Measurements from ENCODE around the gene COL4A2.

Gene COL4A2

DNA sequence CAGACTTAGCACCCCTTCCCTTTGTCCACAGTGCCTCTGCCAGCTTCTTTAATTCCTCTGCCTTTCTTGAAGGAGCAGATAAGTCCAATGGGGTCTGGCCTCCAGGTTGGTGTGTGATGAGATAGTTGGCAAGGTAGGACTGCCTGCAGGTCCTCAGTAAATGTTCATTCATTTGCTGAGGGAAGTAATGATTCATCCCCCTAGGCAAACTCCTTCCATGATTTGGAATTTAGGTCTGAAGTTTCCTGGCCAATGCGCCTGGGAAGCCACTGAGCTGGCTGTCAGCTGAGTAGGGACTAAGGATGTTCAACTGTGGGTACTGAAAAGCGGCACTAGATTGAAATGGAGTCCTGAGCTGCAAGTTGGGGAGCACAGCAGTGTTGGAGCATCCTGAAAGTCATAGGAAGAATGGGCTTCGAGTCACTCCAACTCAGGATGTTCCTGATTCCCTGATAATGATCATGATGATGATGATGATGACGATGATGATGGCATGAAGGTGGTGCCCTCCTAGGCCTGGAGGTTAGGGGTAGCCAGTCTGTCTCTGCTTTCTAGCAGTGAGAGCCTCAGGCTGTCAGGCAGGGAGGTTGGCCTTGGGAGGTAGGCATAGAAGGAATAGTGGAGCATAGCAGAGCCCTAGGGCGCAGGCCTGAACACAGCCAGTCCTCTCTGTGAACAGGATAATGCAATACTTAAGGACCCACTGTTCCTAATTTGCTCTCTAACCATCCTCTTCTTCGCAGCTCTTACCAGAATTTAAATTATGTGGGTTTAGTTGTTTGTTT, 44.7 kb downstream of the COL4A2 start:
- H3K36me3 ChIP-seq (ENCODE audit: control insufficient read depth, insufficient read depth, low read length): no peaks in the 10 kb centered on the region

DNA sequence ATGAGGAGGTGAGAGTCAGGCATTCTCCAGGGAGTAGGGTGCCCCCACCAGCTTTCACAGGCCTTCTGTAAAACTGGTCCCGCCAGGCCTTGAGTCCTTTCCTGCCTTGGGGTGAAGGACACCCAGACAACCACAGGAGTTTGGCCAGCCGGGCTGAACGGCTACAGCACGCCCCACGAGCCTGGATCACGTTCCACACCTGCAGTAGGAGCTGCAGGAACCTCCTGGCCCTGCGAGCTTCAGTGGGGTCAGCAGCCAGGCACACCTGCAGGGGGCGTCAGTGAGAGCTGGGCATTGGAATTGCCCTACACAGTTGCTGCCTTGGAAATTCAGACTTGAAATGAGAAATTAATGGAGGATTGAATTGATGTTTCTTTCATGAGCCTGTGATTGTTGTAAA, 45.7 kb downstream of the COL4A2 start:
- no peaks in the 10 kb centered on the region for H3K36me3 ChIP-seq (ENCODE audit: control insufficient read depth, insufficient read depth, low read length)
- peaks cover 9% of the 10 kb centered on the region for H3K4me1 ChIP-seq (ENCODE audit: control insufficient read depth, insufficient read depth, low read length)
- H3K9ac ChIP-seq (ENCODE audit: low read depth, low read length): no peak overlapping the region
- H3K9me3 ChIP-seq (ENCODE audit: control insufficient read depth, insufficient read depth, low read length): no peaks in the 10 kb centered on the region
- H3K27me3 ChIP-seq (ENCODE audit: control insufficient read depth, insufficient read depth, low read length): no peaks in the 10 kb centered on the region
- H3K4me3 ChIP-seq (ENCODE audit: low read depth, low read length): no peak overlapping the region

More for the DNA sequence above, 44.7 kb downstream of the COL4A2 start:
- Histone ChIP-seq H3K9me3 (ENCODE audit: control insufficient read depth, insufficient read depth, low read length) (no peaks in the 10 kb centered on the region), H3K4me1 (ENCODE audit: control insufficient read depth, insufficient read depth, low read length) (peaks cover 9% of the 10 kb centered on the region), H3K27me3 (ENCODE audit: control insufficient read depth, insufficient read depth, low read length) (no peaks in the 10 kb centered on the region), H3K4me3 (ENCODE audit: low read depth, low read length) (no peak overlapping the region), H3K9ac (ENCODE audit: low read depth, low read length) (no peak overlapping the region)

DNA sequence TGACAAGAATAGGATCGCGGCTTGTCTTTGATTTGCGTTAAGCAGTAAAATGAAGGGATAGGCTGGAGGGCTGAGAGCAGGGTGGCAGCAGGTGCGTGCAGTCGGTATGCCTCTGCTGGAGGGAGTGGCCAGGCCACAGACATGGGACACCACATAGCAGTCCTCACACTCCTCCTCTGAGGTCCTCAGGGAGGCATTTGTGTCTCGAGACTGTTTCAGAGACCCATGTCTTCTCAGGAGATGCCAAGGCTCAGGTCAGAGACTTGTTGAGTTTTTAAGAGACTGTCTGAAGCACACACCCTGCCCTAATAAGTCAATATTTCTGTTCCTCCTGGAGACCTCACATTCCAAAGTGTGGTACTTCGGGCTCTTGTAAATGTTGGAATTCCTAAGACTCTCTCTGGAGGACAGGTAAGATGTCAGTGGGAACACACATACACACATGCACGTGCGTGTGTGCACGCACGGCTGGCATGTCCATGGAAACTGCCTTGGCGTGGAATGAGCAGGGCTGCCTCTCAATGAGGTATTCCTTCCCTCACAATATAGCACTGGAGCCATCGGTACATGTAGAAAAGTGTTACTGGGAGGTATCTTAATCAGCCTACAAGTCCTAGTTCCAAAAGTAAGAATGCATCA, 46.4 kb downstream of the COL4A2 start:
- H3K36me3 ChIP-seq (ENCODE audit: control insufficient read depth, insufficient read depth, low read length): no peaks in the 10 kb centered on the region
- no peak overlapping the region for H3K9ac ChIP-seq (ENCODE audit: low read depth, low read length)
- H3K4me1 ChIP-seq (ENCODE audit: control insufficient read depth, insufficient read depth, low read length): peaks cover 9% of the 10 kb centered on the region
- no peak overlapping the region for H3K4me3 ChIP-seq (ENCODE audit: low read depth, low read length)
- no peaks in the 10 kb centered on the region for H3K27me3 ChIP-seq (ENCODE audit: control insufficient read depth, insufficient read depth, low read length)
- H3K9me3 ChIP-seq (ENCODE audit: control insufficient read depth, insufficient read depth, low read length): no peaks in the 10 kb centered on the region

DNA sequence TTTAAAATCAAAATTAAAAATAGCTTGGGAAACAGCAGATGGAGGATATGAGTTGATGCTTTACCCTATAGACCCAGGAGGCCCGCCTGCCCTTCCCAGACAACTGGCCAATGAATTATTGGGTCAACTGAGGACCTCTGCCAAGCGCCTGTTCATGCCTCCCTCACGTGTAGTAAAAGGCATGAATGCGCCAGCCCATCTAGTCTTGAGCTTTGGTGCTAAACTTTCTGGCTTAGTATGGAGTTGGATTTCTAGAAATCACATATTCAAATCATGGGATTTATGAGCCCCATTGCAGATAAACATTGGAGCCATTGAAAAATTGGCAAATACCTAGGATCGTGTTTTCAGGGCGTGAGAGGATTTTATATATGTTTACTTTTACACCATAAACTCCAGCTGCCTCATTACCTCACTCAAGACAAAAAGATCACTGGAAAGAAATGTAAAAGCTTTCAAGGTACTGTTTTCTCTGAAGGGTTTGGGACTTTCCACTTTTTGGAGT, 47.1 kb downstream of the COL4A2 start:
- Histone ChIP-seq H3K4me3 (ENCODE audit: low read depth, low read length) (no peak overlapping the region), H3K4me1 (ENCODE audit: control insufficient read depth, insufficient read depth, low read length) (peaks cover 9% of the 10 kb centered on the region), H3K27me3 (ENCODE audit: control insufficient read depth, insufficient read depth, low read length) (no peaks in the 10 kb centered on the region), H3K9me3 (ENCODE audit: control insufficient read depth, insufficient read depth, low read length) (no peaks in the 10 kb centered on the region), H3K9ac (ENCODE audit: low read depth, low read length) (no peak overlapping the region), H3K36me3 (ENCODE audit: control insufficient read depth, insufficient read depth, low read length) (no peaks in the 10 kb centered on the region)

DNA sequence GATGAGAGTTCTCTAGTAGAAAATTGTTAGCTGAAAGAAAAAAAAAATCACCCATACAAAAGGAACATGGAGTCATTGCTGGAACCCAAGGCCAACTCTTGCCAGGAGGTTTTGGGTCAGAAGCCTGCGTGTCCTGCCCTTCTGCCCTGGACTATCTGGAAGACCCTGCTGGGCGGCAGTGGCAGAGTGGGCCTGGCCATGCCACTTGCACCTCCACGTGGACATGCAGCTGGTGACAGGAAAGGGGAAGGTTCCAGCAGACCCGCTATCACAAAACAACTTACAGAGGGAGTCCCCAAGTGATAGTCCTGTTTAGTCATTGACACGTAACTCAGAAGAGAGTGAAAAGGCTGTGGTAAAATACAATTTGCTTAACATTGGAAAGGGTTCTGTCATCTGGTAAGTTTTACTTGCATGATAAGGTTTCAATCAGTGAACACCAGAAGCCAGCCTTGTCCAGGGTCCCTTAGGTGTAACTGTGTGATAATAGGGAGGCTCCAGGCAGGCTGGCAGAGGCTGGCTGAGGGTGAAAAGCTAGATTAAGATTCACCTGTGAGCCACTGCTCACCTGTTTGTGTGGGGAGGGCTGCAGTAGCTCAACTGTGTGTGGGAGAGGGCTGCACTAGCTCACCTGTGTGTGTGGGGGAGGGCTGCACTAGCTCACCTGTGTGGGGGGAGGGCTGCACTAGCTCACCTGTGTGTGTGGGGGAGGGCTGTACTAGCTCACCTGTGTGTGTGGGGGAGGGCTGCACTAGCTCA, 47.8 kb downstream of the COL4A2 start:
- H3K27me3 ChIP-seq (ENCODE audit: control insufficient read depth, insufficient read depth, low read length): no peaks in the 10 kb centered on the region
- H3K36me3 ChIP-seq (ENCODE audit: control insufficient read depth, insufficient read depth, low read length): no peaks in the 10 kb centered on the region
- no peak overlapping the region for H3K4me3 ChIP-seq (ENCODE audit: low read depth, low read length)
- peak overlapping the region; percentile 37 for H3K9ac ChIP-seq (ENCODE audit: low read depth, low read length)
- no peaks in the 10 kb centered on the region for H3K9me3 ChIP-seq (ENCODE audit: control insufficient read depth, insufficient read depth, low read length)
- H3K4me1 ChIP-seq (ENCODE audit: control insufficient read depth, insufficient read depth, low read length): peaks cover 9% of the 10 kb centered on the region

DNA sequence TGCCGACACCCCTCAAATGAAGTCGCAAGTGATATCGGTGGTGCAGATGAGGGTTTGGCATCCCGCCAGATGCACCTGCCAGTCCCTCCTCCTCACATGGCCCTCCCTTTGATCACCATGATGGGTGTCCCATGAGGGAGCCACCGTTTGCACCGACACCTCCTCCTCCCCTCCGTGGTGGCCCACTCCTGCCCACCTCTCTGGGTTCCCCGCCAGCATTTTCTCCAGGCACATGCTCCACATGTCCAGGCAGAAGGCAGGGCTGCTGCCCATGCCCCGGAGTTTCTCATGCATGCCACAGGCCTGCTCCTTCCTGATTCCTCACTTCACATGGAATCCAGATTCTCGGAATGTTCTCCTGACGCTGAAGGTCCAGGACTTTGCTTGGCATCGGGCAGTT, 49.3 kb downstream of the COL4A2 start:
- no peak overlapping the region for H3K4me3 ChIP-seq (ENCODE audit: low read depth, low read length)
- H3K27me3 ChIP-seq (ENCODE audit: control insufficient read depth, insufficient read depth, low read length): no peaks in the 10 kb centered on the region
- no peak overlapping the region for H3K9ac ChIP-seq (ENCODE audit: low read depth, low read length)
- H3K36me3 ChIP-seq (ENCODE audit: control insufficient read depth, insufficient read depth, low read length): peaks cover under 1% of the 10 kb centered on the region
- H3K4me1 ChIP-seq (ENCODE audit: control insufficient read depth, insufficient read depth, low read length): peaks cover 9% of the 10 kb centered on the region
- H3K9me3 ChIP-seq (ENCODE audit: control insufficient read depth, insufficient read depth, low read length): no peaks in the 10 kb centered on the region

DNA sequence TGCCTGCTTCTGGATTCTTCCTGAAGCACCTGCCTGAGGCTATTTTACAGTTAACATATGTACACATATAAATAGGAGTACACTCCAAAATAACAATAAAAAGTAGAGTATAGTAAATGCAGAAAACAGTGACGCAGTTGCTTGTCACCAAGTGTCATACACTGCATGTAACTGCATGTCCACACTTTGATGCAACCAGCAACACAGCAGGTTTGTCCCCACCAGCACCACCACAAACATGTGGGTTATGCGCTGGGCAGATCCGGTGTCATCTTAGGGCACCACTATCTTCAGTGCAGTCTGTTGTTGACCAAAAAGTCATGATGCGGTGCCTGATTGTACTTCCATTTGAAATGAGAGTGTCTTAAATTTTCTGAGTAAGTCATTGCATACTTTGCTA, 51.3 kb downstream of the COL4A2 start:
- H3K9me3 ChIP-seq (ENCODE audit: control insufficient read depth, insufficient read depth, low read length): no peaks in the 10 kb centered on the region
- H3K4me3 ChIP-seq (ENCODE audit: low read depth, low read length): no peak overlapping the region
- peaks cover 4% of the 10 kb centered on the region for H3K36me3 ChIP-seq (ENCODE audit: control insufficient read depth, insufficient read depth, low read length)
- H3K4me1 ChIP-seq (ENCODE audit: control insufficient read depth, insufficient read depth, low read length): peaks cover 9% of the 10 kb centered on the region
- no peak overlapping the region for H3K9ac ChIP-seq (ENCODE audit: low read depth, low read length)
- no peaks in the 10 kb centered on the region for H3K27me3 ChIP-seq (ENCODE audit: control insufficient read depth, insufficient read depth, low read length)

DNA sequence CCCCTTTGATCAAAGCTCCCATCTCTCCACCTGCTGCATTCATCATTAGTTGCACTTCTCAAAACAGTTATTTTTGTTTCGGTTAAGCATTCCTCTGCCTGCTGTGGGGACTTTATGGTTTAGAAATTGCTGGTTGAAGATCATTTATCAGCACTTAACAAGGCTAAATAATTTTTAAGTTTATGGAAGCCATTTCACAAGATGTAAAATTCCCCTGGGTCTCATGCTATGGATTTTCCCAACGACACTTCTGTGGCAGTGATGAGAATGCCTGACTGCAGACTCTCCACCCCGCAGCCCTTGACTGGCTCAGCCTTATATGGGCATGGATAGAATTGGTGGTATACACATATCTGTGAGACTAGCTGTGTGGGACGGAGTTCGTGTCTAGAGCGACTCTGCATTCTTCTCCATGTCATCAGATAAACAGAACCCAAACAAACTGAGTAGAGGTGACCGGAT, 52.8 kb downstream of the COL4A2 start:
- Histone ChIP-seq H3K36me3 (ENCODE audit: control insufficient read depth, insufficient read depth, low read length) (peaks cover 4% of the 10 kb centered on the region), H3K27me3 (ENCODE audit: control insufficient read depth, insufficient read depth, low read length) (no peaks in the 10 kb centered on the region), H3K9me3 (ENCODE audit: control insufficient read depth, insufficient read depth, low read length) (no peaks in the 10 kb centered on the region), H3K4me3 (ENCODE audit: low read depth, low read length) (no peak overlapping the region), H3K9ac (ENCODE audit: low read depth, low read length) (no peak overlapping the region), H3K4me1 (ENCODE audit: control insufficient read depth, insufficient read depth, low read length) (peaks cover 5% of the 10 kb centered on the region)

DNA sequence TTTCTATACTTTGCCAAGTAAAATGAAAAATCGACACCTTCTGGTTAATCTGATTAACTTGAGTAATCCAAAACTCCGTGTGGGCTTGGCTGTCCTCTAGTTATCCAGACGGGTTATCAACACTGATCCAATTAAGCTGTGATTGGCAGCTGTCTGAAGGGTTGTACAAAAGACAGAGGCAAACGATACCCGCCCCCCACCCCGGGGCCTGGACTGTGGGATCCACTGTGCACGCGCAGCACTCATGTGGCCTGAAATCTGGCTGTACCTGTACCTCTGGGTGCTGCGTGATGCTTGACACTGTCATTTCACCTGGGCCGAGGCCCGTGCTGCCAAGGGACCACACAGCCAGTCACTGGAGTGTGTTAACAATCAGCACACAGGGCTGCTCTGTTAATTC, 53.5 kb downstream of the COL4A2 start:
- Histone ChIP-seq H3K9ac (ENCODE audit: low read depth, low read length) (no peak overlapping the region), H3K4me3 (ENCODE audit: low read depth, low read length) (no peak overlapping the region), H3K36me3 (ENCODE audit: control insufficient read depth, insufficient read depth, low read length) (peaks cover 4% of the 10 kb centered on the region), H3K9me3 (ENCODE audit: control insufficient read depth, insufficient read depth, low read length) (no peaks in the 10 kb centered on the region), H3K4me1 (ENCODE audit: control insufficient read depth, insufficient read depth, low read length) (peaks cover 3% of the 10 kb centered on the region), H3K27me3 (ENCODE audit: control insufficient read depth, insufficient read depth, low read length) (no peaks in the 10 kb centered on the region)

DNA sequence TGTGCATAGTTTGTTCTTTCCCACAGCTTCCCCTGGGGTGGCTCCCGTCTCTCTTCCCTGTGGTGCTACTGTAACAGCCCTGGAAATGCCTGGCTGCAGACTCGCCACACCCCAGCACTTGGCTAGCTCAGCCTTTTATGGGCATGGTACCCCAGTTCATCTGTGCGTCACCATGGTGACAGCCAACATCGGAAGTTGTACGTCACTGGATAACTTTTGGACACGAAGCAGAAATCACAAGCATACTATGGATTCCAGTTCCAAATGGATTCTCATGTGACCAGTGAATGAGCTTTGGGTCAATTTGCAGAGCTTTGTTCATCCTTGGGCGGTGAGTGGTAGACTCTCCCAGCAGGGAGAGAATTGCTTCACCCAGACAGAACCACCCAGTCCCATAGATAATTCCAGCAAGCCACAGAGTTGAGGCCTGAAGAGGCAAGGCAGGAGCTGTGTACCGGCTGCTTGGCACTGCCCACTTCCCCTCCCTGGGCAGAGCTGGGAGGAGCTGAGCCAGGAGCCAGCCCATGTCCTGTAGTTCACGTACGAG, 54.4 kb downstream of the COL4A2 start:
- H3K4me3 ChIP-seq (ENCODE audit: low read depth, low read length): no peak overlapping the region
- H3K27me3 ChIP-seq (ENCODE audit: control insufficient read depth, insufficient read depth, low read length): no peaks in the 10 kb centered on the region
- H3K9me3 ChIP-seq (ENCODE audit: control insufficient read depth, insufficient read depth, low read length): no peaks in the 10 kb centered on the region
- H3K36me3 ChIP-seq (ENCODE audit: control insufficient read depth, insufficient read depth, low read length): peaks cover 4% of the 10 kb centered on the region
- no peak overlapping the region for H3K9ac ChIP-seq (ENCODE audit: low read depth, low read length)
- no peaks in the 10 kb centered on the region for H3K4me1 ChIP-seq (ENCODE audit: control insufficient read depth, insufficient read depth, low read length)

DNA sequence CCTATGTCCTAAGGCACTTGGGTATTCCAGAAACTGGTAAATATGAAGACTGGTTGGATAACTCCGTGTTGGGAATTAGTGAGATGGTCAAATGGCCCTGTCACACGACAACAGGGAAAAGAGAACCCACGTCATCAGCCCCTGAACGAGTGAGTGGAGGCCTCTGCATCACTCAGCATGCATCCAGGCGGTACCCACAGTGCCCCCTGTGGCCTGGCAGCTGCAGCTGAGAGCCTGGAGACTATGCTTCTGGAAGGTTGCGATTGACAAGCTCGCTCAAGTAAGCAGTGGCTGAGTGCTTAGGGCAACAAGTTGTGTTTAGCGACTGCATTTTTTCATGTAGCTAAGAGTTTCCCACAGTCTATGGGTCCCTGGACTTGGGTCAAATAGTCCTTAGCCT, 55.9 kb downstream of the COL4A2 start:
- H3K36me3 ChIP-seq (ENCODE audit: control insufficient read depth, insufficient read depth, low read length): peaks cover 4% of the 10 kb centered on the region
- H3K9ac ChIP-seq (ENCODE audit: low read depth, low read length): no peak overlapping the region
- H3K9me3 ChIP-seq (ENCODE audit: control insufficient read depth, insufficient read depth, low read length): no peaks in the 10 kb centered on the region
- H3K4me3 ChIP-seq (ENCODE audit: low read depth, low read length): no peak overlapping the region
- H3K27me3 ChIP-seq (ENCODE audit: control insufficient read depth, insufficient read depth, low read length): no peaks in the 10 kb centered on the region
- no peaks in the 10 kb centered on the region for H3K4me1 ChIP-seq (ENCODE audit: control insufficient read depth, insufficient read depth, low read length)

All from iPS-15b (cell line).